SHP77 treated with DMSO at 0.1 percent for 48 hours (cell line): ENCODE measurements around the gene SYNDIG1.

ENCODE experiments used
- DNase-seq: peaks from one replicate; lab custom pipeline; 2025; lab: John Stamatoyannopoulos, UW

Gene SYNDIG1

DNA sequence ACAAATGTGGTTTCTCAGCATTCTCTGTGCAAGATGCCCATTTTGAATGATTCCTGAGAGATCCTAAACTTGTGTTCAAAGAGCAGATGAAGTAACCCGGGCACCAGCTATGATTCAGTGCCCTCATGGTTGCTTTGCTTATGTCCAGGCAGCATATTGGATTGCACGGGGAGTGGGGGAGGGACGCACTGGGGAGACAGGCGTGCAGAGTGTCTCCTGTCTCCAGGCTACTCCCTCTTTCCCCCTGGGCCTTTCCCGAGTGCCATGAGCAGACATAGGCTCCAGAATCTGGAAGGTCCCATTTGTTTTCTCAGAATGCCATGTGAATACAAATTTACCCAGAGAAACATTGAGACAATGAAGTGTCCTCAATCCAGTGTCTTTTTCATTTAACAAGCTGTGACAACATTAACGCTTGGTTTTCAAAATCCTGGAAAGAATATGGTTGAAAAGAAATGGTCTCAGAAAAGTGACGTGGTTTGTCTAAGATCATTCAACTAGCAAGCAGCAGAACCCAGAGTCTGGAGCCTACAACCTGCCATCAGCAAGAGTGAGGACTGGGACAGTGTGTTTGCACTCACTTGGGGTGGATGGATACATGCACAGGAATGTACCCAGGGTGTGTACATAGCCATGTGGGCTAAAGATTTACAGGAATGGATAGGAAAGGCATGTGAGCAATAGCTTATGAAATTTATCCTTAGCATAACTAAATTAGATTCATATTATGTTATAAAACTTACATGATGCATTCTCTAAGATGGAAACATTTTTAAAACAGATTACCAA, 4.2 kb downstream of the SYNDIG1 start:
- DNase-seq, result no peak

DNA sequence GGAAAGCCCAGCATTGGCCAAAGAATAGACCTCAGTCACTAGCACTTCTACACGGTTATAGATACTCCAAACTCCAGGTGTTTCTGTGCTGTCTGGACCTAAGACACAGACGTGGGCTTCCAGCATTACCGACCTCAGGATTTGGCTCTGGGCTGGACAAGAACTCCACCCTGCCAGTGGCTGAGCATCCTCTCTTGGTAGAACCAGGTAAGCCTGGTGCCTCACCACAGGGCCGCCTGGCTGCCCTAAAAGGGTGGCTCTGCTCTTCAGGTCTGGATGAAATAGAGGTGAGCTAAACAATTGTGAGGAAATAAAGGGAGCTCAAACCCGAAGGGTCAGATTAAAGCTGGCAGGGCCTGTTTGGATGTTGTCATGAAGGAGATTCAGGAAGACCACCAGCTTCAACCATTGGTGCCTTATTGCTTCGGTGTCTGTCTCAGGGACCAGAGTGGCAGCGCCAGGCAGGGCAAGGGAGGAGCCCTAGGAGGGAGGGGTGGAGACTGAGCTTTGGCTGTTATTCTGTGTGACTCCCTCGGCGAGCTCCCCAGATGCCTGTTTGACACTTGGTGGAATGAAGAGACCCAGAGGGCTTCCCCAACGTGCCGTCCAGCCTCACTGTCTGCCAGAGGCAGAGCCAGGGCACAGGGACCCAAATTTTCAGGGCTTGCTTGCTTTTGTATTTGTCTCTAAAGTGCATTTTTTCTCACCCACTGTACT, 8.6 kb downstream of the SYNDIG1 start:
- DNase-seq, result no peak

DNA sequence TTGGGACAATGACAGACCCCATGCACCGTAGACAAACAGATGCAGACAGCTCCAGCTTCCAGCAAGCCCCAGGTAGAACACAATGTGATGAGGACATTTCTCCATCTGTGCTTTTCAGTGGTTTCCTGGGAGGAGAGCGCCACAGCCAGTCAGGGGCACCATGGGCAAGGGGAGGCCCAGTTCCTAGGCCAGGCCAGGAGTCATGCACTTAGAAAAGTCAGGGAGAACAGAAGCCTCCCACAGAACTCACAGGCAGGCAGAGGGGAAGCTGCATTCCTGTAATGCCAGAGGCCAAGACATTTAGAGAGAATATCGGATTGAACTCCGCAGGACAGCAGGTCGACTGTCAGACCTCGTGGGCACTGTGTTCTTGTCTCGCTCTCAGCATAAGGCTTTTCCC, 9.2 kb downstream of the SYNDIG1 start:
- no peak for DNase-seq

DNA sequence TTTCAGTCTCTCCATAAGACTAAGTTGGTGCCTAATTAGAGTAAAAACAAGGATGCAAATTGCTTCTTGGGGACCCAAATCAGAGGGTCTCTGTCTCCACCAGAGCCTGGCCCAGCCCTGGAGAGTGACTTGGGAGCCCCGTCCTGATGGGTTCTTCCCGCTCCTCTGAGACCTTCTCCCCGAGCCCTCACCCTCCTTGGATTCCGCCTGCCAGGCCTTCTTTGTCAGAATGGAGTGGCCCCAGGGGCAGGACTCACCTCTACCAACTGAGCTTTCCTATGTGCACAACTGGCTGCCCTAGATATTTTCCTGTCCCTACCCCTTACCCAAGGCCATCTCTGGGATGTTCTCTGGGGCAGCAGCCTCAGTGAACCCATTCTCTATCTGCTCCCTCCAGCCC, 9.7 kb downstream of the SYNDIG1 start:
- no peak for DNase-seq

- no peak for DNase-seq
These were observed 10.2 kb downstream of the SYNDIG1 start for GRCh38 chr20:24479595-24479994.

- no peak for DNase-seq
These were observed 11.1 kb downstream of the SYNDIG1 start for GRCh38 chr20:24480509-24480908.

- DNase-seq, result no peak
These were observed 11.7 kb downstream of the SYNDIG1 start for GRCh38 chr20:24481173-24481572.

GRCh38 chr20:24483435-24484080, 14.1 kb downstream of the SYNDIG1 start:
- no peak for DNase-seq

DNA sequence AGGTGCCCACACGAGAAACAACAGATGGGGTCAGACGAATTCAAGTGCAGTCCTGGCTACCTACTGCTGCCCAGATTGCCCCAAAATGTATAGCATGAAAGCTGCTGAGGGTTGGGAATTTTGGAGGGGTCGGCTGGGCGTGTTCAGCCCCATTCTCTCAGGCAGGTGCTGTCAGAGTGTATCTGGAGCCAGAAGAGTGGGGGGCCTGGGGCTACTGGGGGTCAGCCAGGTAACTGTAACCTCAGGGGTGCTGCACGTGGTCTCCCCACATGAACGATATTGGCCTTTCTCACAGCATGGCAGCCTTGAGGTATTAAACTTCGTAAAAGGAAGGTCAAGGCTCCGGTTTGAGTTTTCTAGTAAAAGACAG, 14.6 kb downstream of the SYNDIG1 start:
- no peak for DNase-seq

DNA sequence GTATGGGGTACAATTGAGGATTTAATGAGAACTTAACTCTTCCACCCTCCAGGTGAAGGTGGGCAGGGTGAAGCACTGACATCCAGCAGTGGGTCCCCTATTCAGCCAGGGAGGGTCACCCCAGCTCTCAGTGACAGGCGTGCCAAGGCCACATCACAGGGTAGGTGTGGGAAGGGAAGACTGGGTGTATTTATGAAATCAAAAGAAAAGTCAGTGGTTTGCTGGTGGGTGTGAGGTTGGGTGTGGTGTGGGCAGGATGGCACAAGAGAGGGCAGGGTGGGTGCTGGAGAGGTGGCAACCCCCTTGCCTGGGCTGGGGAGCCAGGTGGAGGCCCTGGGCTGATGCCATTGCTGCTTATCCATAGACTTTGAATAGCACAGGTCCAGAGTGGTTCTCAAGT, 16.6 kb downstream of the SYNDIG1 start:
- DNase-seq, result no peak

DNA sequence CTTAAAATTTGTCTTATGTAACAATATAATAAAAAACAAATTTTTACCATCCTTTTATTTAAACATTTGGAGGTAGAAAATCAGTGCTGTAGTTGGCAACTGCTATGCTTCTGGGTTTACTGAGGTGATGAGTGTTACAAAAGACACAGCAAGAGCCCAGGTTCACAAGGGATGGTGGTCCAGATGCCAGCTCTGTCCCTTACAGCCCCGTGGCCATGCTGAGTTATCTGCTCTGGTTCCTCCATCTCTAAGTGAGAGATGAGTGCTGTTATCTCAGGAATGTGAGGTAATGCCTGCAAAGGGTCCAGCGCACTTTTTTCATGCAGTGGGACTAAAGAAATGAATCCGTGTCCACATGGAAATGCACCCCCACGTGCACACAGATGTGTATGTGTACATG, 17.8 kb downstream of the SYNDIG1 start:
- DNase-seq, result no peak

- DNase-seq, result no peak
These were observed 18.2 kb downstream of the SYNDIG1 start for GRCh38 chr20:24487648-24488047.

GRCh38 chr20:24488064-24488799, 18.8 kb downstream of the SYNDIG1 start:
- DNase-seq, result no peak

DNA sequence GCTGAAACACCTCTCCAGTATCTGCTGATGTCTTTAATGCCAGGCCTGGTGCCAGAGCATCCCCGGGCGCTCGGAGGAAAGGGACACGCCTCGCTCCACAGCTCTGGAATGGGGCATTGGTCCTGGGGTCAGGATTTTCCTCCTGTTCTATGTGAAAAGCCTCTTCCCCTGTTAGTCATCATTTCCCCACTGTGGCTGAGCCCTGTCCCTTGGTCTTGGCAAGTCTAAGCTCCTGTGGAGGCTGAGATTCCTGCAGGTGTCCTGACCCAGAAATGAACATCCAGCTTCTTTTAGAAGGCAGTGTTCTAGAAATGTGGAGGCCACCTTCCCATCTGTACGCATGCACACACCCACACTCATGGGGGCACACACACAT, 19.4 kb downstream of the SYNDIG1 start:
- DNase-seq, result no peak

DNA sequence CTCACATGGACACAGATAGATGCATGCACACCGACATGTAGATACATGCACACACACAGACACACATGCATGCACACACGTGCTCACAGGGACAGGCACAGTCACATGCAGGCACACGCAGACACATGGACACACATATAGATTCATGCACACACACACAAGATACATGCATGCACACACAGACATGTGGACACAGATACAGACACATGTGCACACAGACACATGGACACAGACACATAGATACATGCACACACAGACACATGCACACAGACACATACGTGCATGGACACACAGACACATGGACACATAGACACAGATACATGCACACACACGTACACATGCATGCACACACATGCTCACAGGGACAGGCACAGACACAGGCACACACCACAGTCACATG, 19.8 kb downstream of the SYNDIG1 start:
- DNase-seq, result no peak

DNA sequence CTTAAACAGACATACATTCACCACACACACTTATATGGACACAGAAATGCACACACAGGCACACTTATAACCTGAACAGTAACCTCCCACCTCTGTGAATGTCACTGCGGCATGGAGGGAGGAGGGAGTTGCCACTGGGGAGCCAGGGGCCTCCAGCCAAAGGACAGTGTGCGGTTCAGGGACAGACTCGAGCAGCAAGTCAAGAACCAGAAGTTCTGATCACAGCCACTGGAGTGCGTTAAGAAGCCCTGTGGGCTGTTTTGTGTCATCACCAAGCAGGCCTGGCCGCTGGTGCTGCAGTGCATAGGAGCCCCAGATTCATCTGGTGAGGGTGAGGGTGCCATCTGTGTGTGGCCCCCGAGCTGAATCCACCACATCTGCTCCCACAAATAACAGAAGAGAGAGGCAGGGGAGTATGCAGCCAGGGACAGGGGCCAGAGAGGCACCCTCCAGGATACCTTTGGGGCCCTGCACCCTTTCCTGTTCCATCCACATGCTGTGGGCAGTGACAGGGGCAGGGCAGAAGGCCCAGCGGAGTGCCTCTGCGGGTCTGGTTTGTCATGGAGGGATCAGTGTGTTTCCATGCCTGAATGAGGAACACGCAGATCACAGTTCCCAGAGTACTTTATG, 20.3 kb downstream of the SYNDIG1 start:
- no peak for DNase-seq

GRCh38 chr20:24490598-24490997, 21.2 kb downstream of the SYNDIG1 start:
- DNase-seq, result no peak

DNA sequence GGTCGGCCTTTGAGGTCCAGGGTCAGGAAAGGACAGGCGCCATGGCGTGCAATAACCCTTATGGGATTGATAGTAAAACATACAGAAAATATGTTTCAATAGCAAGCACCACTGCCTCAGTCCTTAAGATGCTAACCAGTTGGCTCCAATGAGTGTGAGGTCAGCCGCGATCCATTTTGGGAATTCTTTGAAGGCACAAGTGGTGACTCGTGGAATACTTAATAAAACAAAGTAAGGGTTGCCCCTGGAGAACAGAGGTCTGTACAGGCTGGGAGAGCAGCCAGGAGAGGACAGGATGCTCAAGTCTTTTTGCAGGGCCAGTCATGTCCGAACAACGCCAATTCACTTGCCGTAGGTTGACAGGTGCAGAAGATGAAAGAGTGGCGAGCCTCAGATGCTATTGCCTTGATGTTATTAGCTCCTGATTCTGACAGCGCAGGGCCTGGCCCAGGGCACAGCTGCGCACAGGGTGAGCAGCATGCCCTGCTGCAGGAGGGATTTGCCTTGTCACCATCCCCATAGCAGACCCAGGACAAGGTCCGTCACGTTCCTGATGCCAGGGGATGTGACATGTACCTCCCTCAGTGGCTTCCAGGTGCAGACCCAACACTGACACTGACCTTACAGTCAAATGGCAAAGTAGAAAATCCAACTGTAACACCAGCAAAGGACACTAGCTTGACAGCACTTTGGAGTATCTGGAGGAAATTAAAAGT, 21.8 kb downstream of the SYNDIG1 start:
- DNase-seq, result no peak

DNA sequence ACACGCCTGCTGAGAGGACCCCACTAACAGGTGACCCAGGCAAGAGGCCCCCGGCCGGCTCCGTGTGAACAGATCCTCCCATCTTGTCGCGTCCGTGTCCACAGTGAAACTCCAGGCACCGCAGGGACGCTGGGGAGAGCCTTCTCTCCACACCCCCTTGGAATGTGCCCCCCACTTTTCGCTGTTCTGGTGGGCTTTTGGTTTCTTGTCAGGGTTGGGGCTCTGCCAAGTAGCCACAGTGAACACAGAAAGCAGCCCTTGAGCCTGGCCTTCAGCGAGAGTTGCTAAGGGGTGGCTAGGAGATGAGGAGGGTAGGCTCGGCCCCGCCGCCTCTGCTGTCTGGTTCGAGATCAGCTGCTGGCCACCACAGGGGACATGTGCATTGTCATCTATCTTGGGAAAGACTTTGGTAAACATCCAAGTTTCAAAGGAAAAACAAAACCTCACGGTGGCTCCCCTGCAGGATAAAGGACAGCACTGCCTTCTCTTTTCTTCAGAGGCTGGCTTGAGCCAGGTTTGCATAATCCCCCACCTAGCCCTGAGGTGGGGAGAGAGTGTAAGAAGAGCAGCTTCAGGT, 22.7 kb downstream of the SYNDIG1 start:
- DNase-seq, result no peak

DNA sequence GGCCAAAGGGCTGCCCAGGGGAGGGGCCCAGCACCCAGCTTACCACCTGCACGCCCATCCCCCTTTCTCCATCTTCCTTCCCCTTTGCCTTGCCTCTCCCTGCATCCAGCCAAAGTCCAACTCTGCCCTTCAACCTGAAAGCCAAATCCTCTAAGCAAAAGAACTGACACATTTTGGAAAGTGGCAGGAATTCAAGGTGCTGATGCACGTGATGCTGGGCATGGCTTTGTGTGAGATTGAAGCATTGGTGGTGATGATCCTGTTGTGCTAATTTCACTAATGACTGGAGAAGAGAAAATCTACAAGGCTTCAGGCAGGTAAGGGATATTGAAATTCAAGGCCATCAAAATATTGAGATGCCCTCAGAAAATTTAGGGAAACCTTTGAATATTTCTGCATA, 23.3 kb downstream of the SYNDIG1 start:
- no peak for DNase-seq

DNA sequence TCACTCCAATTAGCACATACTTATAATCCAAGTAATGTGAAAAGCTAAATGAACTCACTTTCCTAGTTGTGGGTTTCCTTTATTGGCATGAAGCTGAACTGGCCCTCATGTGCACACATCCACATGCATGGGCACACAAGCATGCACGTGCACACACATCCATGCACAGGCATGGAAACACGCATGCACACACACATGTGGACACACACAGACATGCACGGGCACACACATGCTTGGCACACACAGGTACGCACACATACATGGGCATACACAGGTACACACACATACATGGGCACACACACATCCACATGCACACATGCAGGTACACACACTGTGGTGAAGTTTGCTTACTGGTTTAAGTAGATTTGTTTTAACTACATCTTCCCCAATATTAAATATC, 23.8 kb downstream of the SYNDIG1 start:
- DNase-seq, result no peak
